HCT116 (cell line): Measurements from ENCODE around the gene FNDC11. TPM values are rescaled to one million over a fixed set of nuclear protein-coding genes. Genes with fewer than 3 reads are reported as not detected.

Experiments used
- ATAC-seq: fragments of 200-7000 bp; cut with Tn5 transposase; 2 replicates; pipeline ENCODE4 v1.9.1; 2020; ENCODE audit warnings: mild to moderate bottlenecking, moderate library complexity
- BruUV-seq: library from RNA; stranded (reverse); fragments of 400-500 nt; replicated peaks from 2 replicates; lab custom pipeline; 2021; lab: Mats Ljungman, UMichigan
- CTCF ChIA-PET: fragments of 300-600 bp; sonication (Branson Sonifier 250); formaldehyde crosslinking; loops from one replicate; lab custom pipeline; 2021; ENCODE audit warnings: antibody characterized with exemption; lab: Charles Lee
- POLR2A ChIA-PET: fragments of 300-600, 350-600 bp; sonication (Branson Sonifier 250); formaldehyde crosslinking; loops from one replicate; lab custom pipeline; 2021; ENCODE audit warnings: antibody characterized with exemption; lab: Charles Lee
- RAD21 ChIA-PET, 2 experiments: fragments of 300-600 bp; sonication (Branson Sonifier 250); formaldehyde crosslinking; loops; one replicate each; lab custom pipeline; 2023; ENCODE audit warnings: low total read pairs in 2 of 2; ENCODE audit not compliant: uncharacterized antibody in 2 of 2, unreplicated experiment in 2 of 2, low non-redundant PET in 1 of 2; lab: Charles Lee
- DNase-seq: peaks from one replicate; pipeline ENCODE4 v3.0.0-alpha.2; 2010; ENCODE audit warnings: low read depth, low spot score
- H2AFZ ChIP-seq: fragments of 200-600 bp; shearing (Covaris generic), sonication (generic); 2 replicates; pipeline ENCODE4 v1.6.1; 2017; ENCODE audit warnings: low read depth, mixed run types, mixed read lengths, antibody characterized with exemption, low read length; ENCODE audit not compliant: poor library complexity, severe bottlenecking
- H3K27ac ChIP-seq: 2 replicates; pipeline ENCODE4 v1.5.1; 2012; ENCODE audit warnings: low read depth, low read length
- H3K27me3 ChIP-seq: fragments of 200-600 bp; sonication (generic); 2 replicates; pipeline ENCODE4 v1.6.1; 2016; ENCODE audit warnings: mixed run types, low read length, mixed read lengths; ENCODE audit not compliant: insufficient read depth
- H3K36me3 ChIP-seq, 2 experiments: fragments of 200-500 bp in 1 of 2; fragments of 200-600 bp in 1 of 2; sonication (Bioruptor generic) in 1 of 2; sonication (generic) in 1 of 2; 2 replicates each; pipeline versions ENCODE4 v1.5.1 to v1.6.1; 2014 to 2016; ENCODE audit warnings: low read length in 2 of 2, inconsistent platforms in 1 of 2, mixed read lengths in 1 of 2, mixed run types in 1 of 2; ENCODE audit not compliant: insufficient read depth in 2 of 2, control insufficient read depth in 1 of 2
- H3K4me1 ChIP-seq, 2 experiments: fragments of 200-600 bp in 1 of 2; sonication (generic) in 1 of 2; 2 replicates each; pipeline versions ENCODE4 v1.5.1 to v1.6.1; 2012 to 2017; ENCODE audit warnings: low read length in 2 of 2, inconsistent platforms in 1 of 2, mild to moderate bottlenecking in 1 of 2, mixed read lengths in 1 of 2, mixed run types in 1 of 2, moderate library complexity in 1 of 2; ENCODE audit not compliant: insufficient read depth in 2 of 2, control insufficient read depth in 1 of 2
- H3K4me2 ChIP-seq: fragments of 200-600 bp; sonication (generic); 2 replicates; pipeline ENCODE4 v1.6.1; 2017; ENCODE audit warnings: mixed run types, low read length, mixed read lengths
- H3K4me3 ChIP-seq, 2 experiments: fragments of 200-600 bp in 1 of 2; sonication (generic) in 1 of 2; replicated peaks in 1 of 2; 2 replicates each; pipeline ENCODE4 v1.5.1; 2011 to 2016; ENCODE audit warnings: low read length in 2 of 2, control low read depth in 1 of 2, low read depth in 1 of 2, mild to moderate bottlenecking in 1 of 2, mixed read lengths in 1 of 2, mixed run types in 1 of 2
- H3K79me2 ChIP-seq: fragments of 200-600 bp; sonication (generic); 2 replicates; pipeline ENCODE4 v1.6.1; 2017; ENCODE audit warnings: mild to moderate bottlenecking, mixed run types, low read length, moderate library complexity, mixed read lengths; ENCODE audit not compliant: insufficient read depth
- H3K9ac ChIP-seq: fragments of 200-600 bp; sonication (generic); 2 replicates; pipeline ENCODE4 v1.6.1; 2016; ENCODE audit warnings: low read length, mixed read lengths
- H3K9me2 ChIP-seq: fragments of 200-600 bp; sonication (generic), shearing (Covaris generic); 2 replicates; pipeline ENCODE4 v1.6.1; 2017; ENCODE audit warnings: mixed run types, mild to moderate bottlenecking, moderate library complexity; ENCODE audit not compliant: insufficient read depth
- H3K9me3 ChIP-seq, 2 experiments: fragments of 200-500 bp in 1 of 2; fragments of 200-600 bp in 1 of 2; sonication (Bioruptor generic) in 1 of 2; sonication (generic) in 1 of 2; 2 replicates each; pipeline ENCODE4 v1.6.1; 2014 to 2017; ENCODE audit warnings: low read length in 2 of 2, mixed read lengths in 2 of 2, inconsistent platforms in 1 of 2, low read depth in 1 of 2, mild to moderate bottlenecking in 1 of 2, mixed run types in 1 of 2, moderate library complexity in 1 of 2; ENCODE audit not compliant: control insufficient read depth in 1 of 2, insufficient read depth in 1 of 2
- H4K20me1 ChIP-seq: fragments of 200-600 bp; sonication (generic), shearing (Covaris generic); 2 replicates; pipeline ENCODE4 v1.6.1; 2017; ENCODE audit warnings: mixed run types, mild to moderate bottlenecking, moderate library complexity; ENCODE audit not compliant: insufficient read depth
- CBX3 ChIP-seq: IDR thresholded peaks from 2 replicates; pipeline ENCODE4 v1.6.1; 2012; ENCODE audit warnings: low read depth
- JUND ChIP-seq: IDR thresholded peaks from 2 replicates; pipeline ENCODE4 v1.6.1; 2012
- POLR2AphosphoS5 ChIP-seq: IDR thresholded peaks from 2 replicates; pipeline ENCODE4 v1.6.1; 2011; ENCODE audit warnings: mild to moderate bottlenecking, low read depth, low read length, moderate library complexity
- SIN3A ChIP-seq: IDR thresholded peaks from 2 replicates; pipeline ENCODE4 v1.6.1; 2012; ENCODE audit warnings: low read depth
- SRF ChIP-seq: IDR thresholded peaks from 2 replicates; pipeline ENCODE4 v1.6.1; 2012; ENCODE audit warnings: low read depth
- TCF7L2 ChIP-seq: IDR thresholded peaks from 2 replicates; pipeline ENCODE4 v1.7.0; 2011; ENCODE audit warnings: borderline replicate concordance, inconsistent platforms; ENCODE audit not compliant: insufficient read depth, insufficient read length; ENCODE audit errors: extremely low read depth
- ZFX ChIP-seq: fragments of 450-650 bp; IDR thresholded peaks from 2 replicates; pipeline ENCODE4 v1.6.1; 2017
- intact Hi-C: fragments of 100-400 bp; cut with micrococcal nuclease; formaldehyde crosslinking; loops from 2 replicates; pipeline ENCODE4 v1.10.0; 2022
- total RNA-seq: library from RNA; stranded (reverse); gene quantifications from one replicate; pipeline ENCODE4 v1.2.1, GENCODE V29; 2021; ENCODE audit not compliant: unreplicated experiment
- TF ChIP-seq, protein P1 (sequence below): IDR thresholded peaks from 2 replicates; pipeline ENCODE4 v1.6.1; 2012; ENCODE audit warnings: low read depth
- TF ChIP-seq, protein P2 (sequence below), 3 experiments: fragments of 200-600 bp in 1 of 3; sonication (generic) in 1 of 3; IDR thresholded peaks in 2 of 3; conservative IDR thresholded peaks in 1 of 3; 2 replicates each; pipeline ENCODE4 v1.5.1; 2012 to 2017; ENCODE audit warnings: low read depth in 2 of 3, low read length in 2 of 3, antibody characterized with exemption in 1 of 3, borderline replicate concordance in 1 of 3, control low read depth in 1 of 3, mild to moderate bottlenecking in 1 of 3, mixed read lengths in 1 of 3, mixed run types in 1 of 3, moderate library complexity in 1 of 3; ENCODE audit not compliant: insufficient read depth in 1 of 3

The FNDC11 gene
- total RNA-seq, 1 experiment from 2014 or later: 5.5 TPM

DNA sequence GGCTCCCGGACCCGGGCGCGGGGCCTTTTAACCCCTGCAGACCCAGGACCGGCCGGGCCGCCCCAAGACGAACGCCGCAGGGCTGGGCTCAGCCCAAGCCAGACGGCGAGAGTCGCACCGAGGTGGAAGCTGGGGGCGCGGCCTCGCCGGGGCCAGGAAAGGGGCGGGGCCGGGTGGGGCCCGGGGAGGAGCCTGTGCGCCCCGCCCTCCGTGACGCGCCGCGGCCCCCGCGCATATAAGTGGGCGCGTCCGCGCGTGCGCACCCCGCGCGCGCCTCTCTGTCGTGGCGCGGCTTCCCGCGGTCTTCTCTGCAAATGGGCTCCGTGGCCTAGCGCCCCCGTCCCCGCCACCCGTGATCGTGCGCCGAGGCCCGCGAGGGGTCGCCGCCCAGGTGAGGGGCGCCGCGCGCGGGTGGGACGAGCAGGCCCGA, 33.4 kb upstream of the FNDC11 start, which contains the start of gene PPDPF (continued):
- TF ChIP-seq, protein P1, sequence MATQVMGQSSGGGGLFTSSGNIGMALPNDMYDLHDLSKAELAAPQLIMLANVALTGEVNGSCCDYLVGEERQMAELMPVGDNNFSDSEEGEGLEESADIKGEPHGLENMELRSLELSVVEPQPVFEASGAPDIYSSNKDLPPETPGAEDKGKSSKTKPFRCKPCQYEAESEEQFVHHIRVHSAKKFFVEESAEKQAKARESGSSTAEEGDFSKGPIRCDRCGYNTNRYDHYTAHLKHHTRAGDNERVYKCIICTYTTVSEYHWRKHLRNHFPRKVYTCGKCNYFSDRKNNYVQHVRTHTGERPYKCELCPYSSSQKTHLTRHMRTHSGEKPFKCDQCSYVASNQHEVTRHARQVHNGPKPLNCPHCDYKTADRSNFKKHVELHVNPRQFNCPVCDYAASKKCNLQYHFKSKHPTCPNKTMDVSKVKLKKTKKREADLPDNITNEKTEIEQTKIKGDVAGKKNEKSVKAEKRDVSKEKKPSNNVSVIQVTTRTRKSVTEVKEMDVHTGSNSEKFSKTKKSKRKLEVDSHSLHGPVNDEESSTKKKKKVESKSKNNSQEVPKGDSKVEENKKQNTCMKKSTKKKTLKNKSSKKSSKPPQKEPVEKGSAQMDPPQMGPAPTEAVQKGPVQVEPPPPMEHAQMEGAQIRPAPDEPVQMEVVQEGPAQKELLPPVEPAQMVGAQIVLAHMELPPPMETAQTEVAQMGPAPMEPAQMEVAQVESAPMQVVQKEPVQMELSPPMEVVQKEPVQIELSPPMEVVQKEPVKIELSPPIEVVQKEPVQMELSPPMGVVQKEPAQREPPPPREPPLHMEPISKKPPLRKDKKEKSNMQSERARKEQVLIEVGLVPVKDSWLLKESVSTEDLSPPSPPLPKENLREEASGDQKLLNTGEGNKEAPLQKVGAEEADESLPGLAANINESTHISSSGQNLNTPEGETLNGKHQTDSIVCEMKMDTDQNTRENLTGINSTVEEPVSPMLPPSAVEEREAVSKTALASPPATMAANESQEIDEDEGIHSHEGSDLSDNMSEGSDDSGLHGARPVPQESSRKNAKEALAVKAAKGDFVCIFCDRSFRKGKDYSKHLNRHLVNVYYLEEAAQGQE: no peak
- TF ChIP-seq CBX3: no peak

DNA sequence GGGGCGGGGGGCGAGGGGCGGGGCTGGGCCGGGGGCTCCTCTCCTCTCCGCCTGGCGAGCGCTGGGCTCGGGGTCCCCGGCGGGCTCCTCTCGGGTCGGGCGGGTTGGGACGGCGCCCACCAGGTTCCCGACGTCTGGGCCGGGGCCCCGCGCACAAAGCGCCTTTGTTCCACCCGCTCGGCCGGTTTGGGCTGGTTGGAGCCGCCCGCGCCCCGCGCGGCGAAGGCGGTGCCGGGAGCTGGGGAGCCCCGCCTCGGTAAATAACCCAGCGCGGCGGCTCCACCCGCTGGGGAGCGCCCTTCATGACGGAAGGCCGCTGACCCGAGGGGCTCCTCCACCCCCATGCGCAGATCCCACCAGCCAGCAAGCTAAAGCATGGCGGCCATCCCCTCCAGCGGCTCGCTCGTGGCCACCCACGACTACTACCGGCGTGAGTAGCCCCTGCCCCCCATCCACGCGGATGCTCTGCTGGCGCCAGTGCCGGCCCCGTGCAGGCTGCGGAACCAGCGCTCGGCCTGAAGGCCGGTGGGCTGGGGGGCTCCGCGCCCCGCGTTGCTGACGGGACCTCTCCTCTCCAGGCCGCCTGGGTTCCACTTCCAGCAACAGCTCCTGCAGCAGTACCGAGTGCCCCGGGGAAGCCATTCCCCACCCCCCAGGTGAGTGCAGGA, 32.9 kb upstream of the FNDC11 start:
- ChIA-PET POLR2A (interaction anchor here (0.9 to 2.1 kb wide), 5 partner anchors 10 to 41 kb away, joined by 3 to 10 read pairs (median 7); partner anchors contain the start of gene PTK6), RAD21 (interaction anchor here (0.7 to 1.1 kb wide), 3 partner anchors 17 to 37 kb away, joined by 3 read pairs; no protein-coding TSS in a partner anchor), CTCF (interaction anchor here (0.7 to 1.9 kb wide), 5 partner anchors 10 to 453 kb away, joined by 3 to 9 read pairs (median 5); partner anchors contain the start of gene PTK6)
- Histone ChIP-seq H3K36me3 (peaks cover 6 to 24% of the 10 kb centered on the region in 2 experiments), H3K4me1 (peaks cover 7 to 43% of the 10 kb centered on the region in 2 experiments; a peak in 3 of 4 replicates), H2AFZ (no peak overlapping the region), H3K4me3 (peak overlapping the region; percentile 89 to 97), H3K27me3 (no peaks in the 10 kb centered on the region), H4K20me1 (no peaks in the 10 kb centered on the region), H3K4me2 (peak overlapping the region; percentile 93), H3K27ac (peak overlapping the region; percentile 98), H3K9me2 (no peaks in the 10 kb centered on the region), H3K9me3 (peaks cover 5 to 7% of the 10 kb centered on the region in 2 experiments; a peak in 2 of 4 replicates), H3K79me2 (peaks cover 21% of the 10 kb centered on the region), H3K9ac (peak overlapping the region; percentile 94)
- intact Hi-C loops: no loop called here
- DNase-seq (no peak), ATAC-seq (peak; percentile 56)
- BruUV-seq: TSS peak; percentile 78
- TF ChIP-seq SRF: no peak
- TF ChIP-seq TCF7L2: peak; percentile 68
- no peak for TF ChIP-seq POLR2AphosphoS5
- no peak for TF ChIP-seq JUND
- TF ChIP-seq, protein P2, sequence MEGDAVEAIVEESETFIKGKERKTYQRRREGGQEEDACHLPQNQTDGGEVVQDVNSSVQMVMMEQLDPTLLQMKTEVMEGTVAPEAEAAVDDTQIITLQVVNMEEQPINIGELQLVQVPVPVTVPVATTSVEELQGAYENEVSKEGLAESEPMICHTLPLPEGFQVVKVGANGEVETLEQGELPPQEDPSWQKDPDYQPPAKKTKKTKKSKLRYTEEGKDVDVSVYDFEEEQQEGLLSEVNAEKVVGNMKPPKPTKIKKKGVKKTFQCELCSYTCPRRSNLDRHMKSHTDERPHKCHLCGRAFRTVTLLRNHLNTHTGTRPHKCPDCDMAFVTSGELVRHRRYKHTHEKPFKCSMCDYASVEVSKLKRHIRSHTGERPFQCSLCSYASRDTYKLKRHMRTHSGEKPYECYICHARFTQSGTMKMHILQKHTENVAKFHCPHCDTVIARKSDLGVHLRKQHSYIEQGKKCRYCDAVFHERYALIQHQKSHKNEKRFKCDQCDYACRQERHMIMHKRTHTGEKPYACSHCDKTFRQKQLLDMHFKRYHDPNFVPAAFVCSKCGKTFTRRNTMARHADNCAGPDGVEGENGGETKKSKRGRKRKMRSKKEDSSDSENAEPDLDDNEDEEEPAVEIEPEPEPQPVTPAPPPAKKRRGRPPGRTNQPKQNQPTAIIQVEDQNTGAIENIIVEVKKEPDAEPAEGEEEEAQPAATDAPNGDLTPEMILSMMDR (IDR thresholded peaks at IDR 0.05 in 2 of 3, conservative IDR thresholded peaks at IDR 0.05 in 1 of 3; ENCODE audit: borderline replicate concordance in 1 of 3, insufficient read depth in 1 of 3, low read depth in 2 of 3, low read length in 2 of 3): no peak
- TF ChIP-seq ZFX: peak; percentile 26; the same call in 1 of the 2 replicates
- TF ChIP-seq SIN3A: no peak
